Naive thymus-derived CD4-positive, alpha-beta T cell (primary cell): ENCODE data around the gene TUBB4A. TPM values are rescaled to one million over a fixed set of nuclear protein-coding genes. Genes with fewer than 3 reads are reported as not detected.

Source experiments
- ATAC-seq: fragments of 150-1000 bp; cut with Tn5 transposase; 2 replicates; pipeline ENCODE4 v1.10.0; 2021; ENCODE audit warnings: mild to moderate bottlenecking, moderate library complexity
- CTCF ChIA-PET: fragments of 350-600 bp; sonication (Branson Sonifier 250); formaldehyde crosslinking; loops from one replicate; lab custom pipeline; 2021; ENCODE audit warnings: antibody characterized with exemption; lab: Charles Lee
- POLR2A ChIA-PET: fragments of 350-600 bp; sonication (Branson Sonifier 250); formaldehyde crosslinking; loops from one replicate; lab custom pipeline; 2021; ENCODE audit warnings: antibody characterized with exemption, inconsistent platforms; lab: Charles Lee
- DNase-seq, 9 donors: peaks; one replicate each; pipeline versions ENCODE4 v3.0.0 to v3.0.0-alpha.2; 2020 to 2022; ENCODE audit warnings: mixed read lengths in 1 of 9
- H3K27ac ChIP-seq: one replicate; pipeline ENCODE4 v1.7.0; 2013; ENCODE audit warnings: mild to moderate bottlenecking, low read depth, low read length, moderate library complexity
- H3K27me3 ChIP-seq, 2 donors: one replicate each; pipeline ENCODE4 v1.7.0; 2013; ENCODE audit warnings: low read length in 2 of 2, mild to moderate bottlenecking in 2 of 2, moderate library complexity in 2 of 2; ENCODE audit not compliant: control insufficient read depth in 2 of 2, insufficient read depth in 2 of 2
- H3K36me3 ChIP-seq, 3 experiments: 1 replicate in 2 of 3; 2 replicates in 1 of 3; pipeline ENCODE4 v1.7.0; 2013; ENCODE audit warnings: low read length in 3 of 3, mild to moderate bottlenecking in 3 of 3, moderate library complexity in 1 of 3; ENCODE audit not compliant: insufficient read depth in 3 of 3, control insufficient read depth in 2 of 3
- H3K4me1 ChIP-seq, 2 donors: one replicate each; pipeline ENCODE4 v1.7.0; 2013; ENCODE audit warnings: low read length in 2 of 2, mild to moderate bottlenecking in 2 of 2, moderate library complexity in 1 of 2; ENCODE audit not compliant: control insufficient read depth in 2 of 2, insufficient read depth in 2 of 2
- H3K4me3 ChIP-seq: 2 replicates; pipeline ENCODE4 v1.7.0; 2013; ENCODE audit warnings: mild to moderate bottlenecking, low read length
- H3K9me3 ChIP-seq, 3 experiments: 1 replicate in 2 of 3; 2 replicates in 1 of 3; pipeline ENCODE4 v1.7.0; 2013; ENCODE audit warnings: low read length in 3 of 3; ENCODE audit not compliant: control insufficient read depth in 2 of 3
- H3K27ac Mint-ChIP-seq, 9 donors: one replicate each; pipeline ENCODE4 v1.8.0; 2020 to 2022; ENCODE audit warnings: mixed read lengths in 9 of 9, mild to moderate bottlenecking in 8 of 9, moderate library complexity in 5 of 9, inconsistent platforms in 2 of 9
- H3K27me3 Mint-ChIP-seq, 5 donors: one replicate each; pipeline ENCODE4 v1.8.0; 2021 to 2022; ENCODE audit warnings: mixed read lengths in 5 of 5, mild to moderate bottlenecking in 1 of 5
- H3K36me3 Mint-ChIP-seq, 5 donors: one replicate each; pipeline ENCODE4 v1.8.0; 2020 to 2022; ENCODE audit warnings: mixed read lengths in 5 of 5, mild to moderate bottlenecking in 3 of 5, inconsistent platforms in 1 of 5
- H3K4me1 Mint-ChIP-seq, 7 donors: one replicate each; pipeline ENCODE4 v1.8.0; 2020 to 2022; ENCODE audit warnings: mixed read lengths in 7 of 7, mild to moderate bottlenecking in 3 of 7, inconsistent platforms in 1 of 7
- H3K4me3 Mint-ChIP-seq, 10 donors: one replicate each; pipeline ENCODE4 v1.8.0; 2020 to 2022; ENCODE audit warnings: mild to moderate bottlenecking in 10 of 10, mixed read lengths in 10 of 10, moderate library complexity in 6 of 10, inconsistent platforms in 2 of 10
- H3K9me3 Mint-ChIP-seq, 11 donors: one replicate each; pipeline ENCODE4 v1.8.0; 2020 to 2022; ENCODE audit warnings: mixed read lengths in 11 of 11, mild to moderate bottlenecking in 4 of 11, inconsistent platforms in 1 of 11, moderate library complexity in 1 of 11
- intact Hi-C, 2 donors: fragments of 100-400 bp; cut with micrococcal nuclease; formaldehyde crosslinking; loops; one replicate each; pipeline ENCODE4 v1.15.1; 2023
- polyA plus RNA-seq, 2 donors: library from polyadenylated mRNA; unstranded; fragments of 300-500 nt; fragmentation: Illumina TruSeq; gene quantifications; one replicate each; pipeline ENCODE4 v1.2.3, GENCODE V29; 2021
- total RNA-seq, 6 experiments: library from RNA in 5 of 6; stranded (reverse) in 5 of 6; gene quantifications; 1 replicate in 5 of 6; 2 replicates in 1 of 6; pipeline ENCODE4 v1.2.3 and lab custom pipeline; 2021 to 2026

TUBB4A gene
- total and polyA plus RNA-seq, 7 experiments from 2014 or later, result 1.5 to 7.6 (median 2.6) TPM

GRCh38 chr19:6499052-6499790, 2.9 kb downstream of the TUBB4A start:
- Mint-ChIP-seq H3K4me3 (peak overlapping the region in 1 of 10 donors; percentile 7), H3K27ac (peak overlapping the region in 1 of 9 donors; percentile 65), H3K9me3 (no peaks in the 10 kb centered on the region), H3K36me3 (peaks cover 0 to 5% (median 0%) of the 10 kb centered on the region in 5 donors), H3K27me3 (peaks cover 0 to 26% (median 0%) of the 10 kb centered on the region in 5 donors), H3K4me1 (peaks cover 6 to 19% (median 13%) of the 10 kb centered on the region in 7 donors)
- ChIA-PET CTCF (interaction anchor here (0.6 kb wide), 1 partner anchor 8 kb away, joined by 3 read pairs; no protein-coding TSS in a partner anchor), POLR2A (interaction anchor here (1.1 kb wide), 1 partner anchor 20 kb away, joined by 3 read pairs; no protein-coding TSS in a partner anchor)
- DNase-seq (no peak), ATAC-seq (no peak)
- no peaks in the 10 kb centered on the region for H3K9me3 ChIP-seq
- intact Hi-C loops, result no loop called here
- H3K4me3 ChIP-seq, result no peak overlapping the region
- H3K27ac ChIP-seq, result no peak overlapping the region
- peaks cover 7 to 8% of the 10 kb centered on the region in 2 donors for H3K4me1 ChIP-seq
- H3K36me3 ChIP-seq, result no peaks in the 10 kb centered on the region
- H3K27me3 ChIP-seq, result no peaks in the 10 kb centered on the region

DNA sequence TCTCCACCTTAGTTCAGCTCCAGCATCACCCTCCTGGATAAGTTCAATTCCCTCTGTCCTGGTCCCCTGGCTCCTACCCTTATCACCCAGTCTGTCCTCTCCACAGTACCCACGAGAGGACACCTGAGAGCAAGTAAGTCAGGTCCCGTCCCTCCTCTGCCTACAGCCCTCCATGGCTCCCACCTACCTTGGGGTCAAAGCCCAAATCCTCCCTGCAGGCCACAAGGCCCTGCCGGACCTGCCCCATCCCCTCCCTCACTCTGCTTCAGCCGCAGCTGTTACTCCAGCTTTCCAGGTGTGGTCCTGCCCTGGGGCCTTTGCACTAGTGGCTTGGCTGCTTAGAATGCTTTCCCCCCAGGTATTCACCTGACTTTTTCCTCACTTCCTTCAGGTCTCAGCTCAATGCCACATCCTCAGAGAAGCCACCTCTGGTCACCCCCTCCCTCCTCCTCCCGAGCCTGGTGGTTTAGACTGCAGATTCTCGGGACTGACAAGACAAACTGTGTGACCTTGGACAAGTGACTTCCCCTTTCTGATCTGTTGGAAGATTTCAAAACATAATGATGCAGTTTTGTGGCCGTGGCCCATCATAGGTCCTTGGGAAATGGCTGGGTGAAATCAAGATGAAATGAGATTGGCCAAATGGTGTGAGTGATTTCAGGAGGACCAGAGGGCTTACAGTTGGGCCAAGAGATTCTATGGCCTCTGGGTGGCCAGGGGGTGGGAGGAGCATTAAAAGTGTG, 3.6 kb downstream of the TUBB4A start:
- H3K27me3 Mint-ChIP-seq, result peaks cover 0 to 22% (median 0%) of the 10 kb centered on the region in 5 donors
- peaks cover 7 to 8% of the 10 kb centered on the region in 2 donors for H3K4me1 ChIP-seq
- H3K9me3 ChIP-seq, result no peaks in the 10 kb centered on the region
- ATAC-seq, result peak; percentile 71
- no peaks in the 10 kb centered on the region for H3K27me3 ChIP-seq
- no peaks in the 10 kb centered on the region for H3K9me3 Mint-ChIP-seq
- no peak for DNase-seq
- POLR2A ChIA-PET, result interaction anchor here (0.7 to 1.5 kb wide), 2 partner anchors 17 to 38 kb away, joined by 4 to 5 read pairs; partner anchors contain the start of gene DENND1C
- peaks cover 0 to 5% (median 0%) of the 10 kb centered on the region in 5 donors for H3K36me3 Mint-ChIP-seq
- no peak overlapping the region for H3K27ac ChIP-seq
- no peak overlapping the region for H3K4me3 ChIP-seq
- H3K4me3 Mint-ChIP-seq, result peak overlapping the region in 2 of 10 donors; percentile 3 to 9
- intact Hi-C loops, result no loop called here
- no peaks in the 10 kb centered on the region for H3K36me3 ChIP-seq
- CTCF ChIA-PET, result no interaction called here
- H3K27ac Mint-ChIP-seq, result peak overlapping the region in 3 of 9 donors; percentile 13 to 31 (median 21)
- H3K4me1 Mint-ChIP-seq, result peaks cover 6 to 16% (median 10%) of the 10 kb centered on the region in 7 donors

DNA sequence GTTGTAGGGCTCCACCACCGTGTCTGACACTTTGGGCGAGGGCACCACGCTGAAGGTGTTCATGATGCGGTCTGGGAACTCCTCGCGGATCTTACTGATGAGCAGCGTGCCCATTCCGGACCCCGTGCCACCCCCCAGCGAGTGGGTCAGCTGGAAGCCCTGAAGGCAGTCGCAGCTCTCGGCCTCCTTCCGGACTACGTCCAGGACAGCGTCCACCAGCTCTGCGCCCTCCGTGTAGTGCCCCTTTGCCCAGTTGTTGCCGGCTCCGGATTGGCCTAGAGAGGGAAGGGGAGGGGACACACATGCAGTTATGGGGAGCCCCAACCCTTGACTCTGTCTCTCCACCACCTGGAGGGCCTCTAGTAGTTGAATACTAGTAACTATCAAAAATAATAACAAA, 6.2 kb downstream of the TUBB4A start:
- no peak for ATAC-seq
- intact Hi-C loops, result no loop called here
- H3K4me3 Mint-ChIP-seq, result no peak overlapping the region

GRCh38 chr19:6494438-6495036, 7.6 kb downstream of the TUBB4A start:
- no peak overlapping the region for H3K4me3 Mint-ChIP-seq
- Histone ChIP-seq H3K27me3 (no peaks in the 10 kb centered on the region), H3K4me3 (no peak overlapping the region), H3K27ac (no peak overlapping the region), H3K36me3 (no peaks in the 10 kb centered on the region), H3K9me3 (peaks cover 0 to 6% (median 0%) of the 10 kb centered on the region in 3 experiments), H3K4me1 (peaks cover 0 to 6% of the 10 kb centered on the region in 2 donors)
- no peak for DNase-seq
- peak overlapping the region in 2 of 9 donors; percentile 15 to 76 for H3K27ac Mint-ChIP-seq
- ChIA-PET CTCF (interaction anchor here (0.6 kb wide), 1 partner anchor 1454 kb away, joined by 3 read pairs; no protein-coding TSS in a partner anchor), POLR2A (interaction anchor here (1.7 kb wide), 1 partner anchor 13 kb away, joined by 5 read pairs; the partner anchor contains the start of gene DENND1C)
- peaks cover 0 to 8% (median 4%) of the 10 kb centered on the region in 11 donors for H3K9me3 Mint-ChIP-seq
- intact Hi-C loops, result no loop called here
- no peak for ATAC-seq
- peaks cover 0 to 14% (median 6%) of the 10 kb centered on the region in 7 donors for H3K4me1 Mint-ChIP-seq
- H3K36me3 Mint-ChIP-seq, result peaks cover 0 to 7% (median 0%) of the 10 kb centered on the region in 5 donors
- H3K27me3 Mint-ChIP-seq, result no peaks in the 10 kb centered on the region

More for the DNA sequence above, 6.2 kb downstream of the TUBB4A start:
- ChIA-PET POLR2A (interaction anchor here (1.7 kb wide), 1 partner anchor 15 kb away, joined by 5 read pairs; the partner anchor contains the start of gene DENND1C), CTCF (no interaction called here)
- Histone ChIP-seq H3K27ac (no peak overlapping the region), H3K36me3 (no peaks in the 10 kb centered on the region), H3K4me1 (no peaks in the 10 kb centered on the region), H3K9me3 (peaks cover 0 to 6% (median 0%) of the 10 kb centered on the region in 3 experiments), H3K4me3 (no peak overlapping the region), H3K27me3 (no peaks in the 10 kb centered on the region)
- DNase-seq, result no peak
- H3K27ac Mint-ChIP-seq, result no peak overlapping the region
- peaks cover 0 to 7% (median 0%) of the 10 kb centered on the region in 5 donors for H3K27me3 Mint-ChIP-seq
- peaks cover 0 to 10% (median 4%) of the 10 kb centered on the region in 7 donors for H3K4me1 Mint-ChIP-seq
- peaks cover 0 to 8% (median 4%) of the 10 kb centered on the region in 11 donors for H3K9me3 Mint-ChIP-seq
- H3K36me3 Mint-ChIP-seq, result peaks cover 0 to 7% (median 0%) of the 10 kb centered on the region in 5 donors

DNA sequence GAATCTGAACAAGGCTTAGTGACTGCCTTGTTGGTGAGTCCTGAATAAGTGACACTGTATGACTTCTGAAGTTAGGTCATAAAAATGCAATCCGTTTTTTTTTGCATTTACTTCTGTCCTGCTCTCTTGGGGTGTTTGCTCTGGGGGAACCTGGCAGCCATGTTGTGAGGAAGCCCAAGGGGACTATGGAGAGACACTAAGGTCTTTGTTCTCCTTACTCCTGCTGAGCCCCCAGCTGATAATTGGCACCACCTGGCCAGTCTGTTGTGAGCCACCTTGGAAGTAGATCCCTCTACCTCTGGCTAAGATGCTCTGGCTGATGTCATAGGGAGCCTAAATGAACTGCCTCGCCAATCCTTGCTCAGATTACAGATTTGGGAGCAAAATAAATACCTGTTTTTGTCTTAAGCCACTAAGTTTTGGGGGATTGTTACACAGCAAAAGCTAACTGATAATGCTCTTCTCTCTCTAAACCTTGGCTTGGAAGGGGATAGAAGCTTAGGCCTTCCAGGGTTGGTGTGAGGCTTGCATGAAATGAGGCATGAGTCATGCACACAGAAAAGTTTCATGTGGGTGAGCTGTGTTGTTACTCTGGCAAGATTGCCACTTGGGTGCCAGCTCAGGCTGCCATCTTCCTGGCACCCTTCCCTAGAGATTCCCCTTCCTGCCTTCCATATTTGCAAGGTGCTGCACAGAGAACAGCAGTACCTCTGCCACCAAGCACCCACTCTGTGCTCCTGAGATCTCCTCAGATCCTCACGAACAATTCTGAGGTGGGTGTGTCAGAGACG, 10.1 kb downstream of the TUBB4A start:
- intact Hi-C loops, result no loop called here
- H3K27me3 Mint-ChIP-seq, result no peaks in the 10 kb centered on the region
- Histone ChIP-seq H3K27ac (no peak overlapping the region), H3K27me3 (no peaks in the 10 kb centered on the region), H3K4me1 (peaks cover 0 to 6% of the 10 kb centered on the region in 2 donors), H3K4me3 (no peak overlapping the region), H3K9me3 (peaks cover 0 to 6% (median 0%) of the 10 kb centered on the region in 3 experiments), H3K36me3 (no peaks in the 10 kb centered on the region)
- ATAC-seq, result no peak
- no peak for DNase-seq
- POLR2A ChIA-PET, result interaction anchor here (0.6 to 1.3 kb wide), 2 partner anchors 9 to 41 kb away, joined by 3 to 5 read pairs; no protein-coding TSS in a partner anchor
- no peak overlapping the region for H3K4me3 Mint-ChIP-seq
- H3K36me3 Mint-ChIP-seq, result peaks cover 0 to 6% (median 0%) of the 10 kb centered on the region in 5 donors
- H3K9me3 Mint-ChIP-seq, result peaks cover 0 to 8% (median 4%) of the 10 kb centered on the region in 11 donors
- peak overlapping the region in 2 of 9 donors; percentile 18 to 54 for H3K27ac Mint-ChIP-seq
- CTCF ChIA-PET, result no interaction called here
- H3K4me1 Mint-ChIP-seq, result peaks cover 0 to 9% (median 5%) of the 10 kb centered on the region in 7 donors
